ENCODE results near the gene B4GALT1.

GRCh38 chr9:33164138-33164809, 2.9 kb downstream of the B4GALT1 start:
- TF ChIP-seq EP300 (IDR thresholded peaks at IDR 0.05) (peak; percentile 14 to 70), CTCF (IDR thresholded peaks at IDR 0.05) (no peak)
